IPS-15b (cell line): ENCODE results near the gene PEAK1.

Experiments used
- H3K27me3 ChIP-seq: one replicate; pipeline ENCODE4 v1.6.1; 2013; ENCODE audit warnings: low read length; ENCODE audit not compliant: control insufficient read depth, insufficient read depth
- H3K36me3 ChIP-seq: one replicate; pipeline ENCODE4 v1.6.1; 2013; ENCODE audit warnings: low read length; ENCODE audit not compliant: control insufficient read depth, insufficient read depth
- H3K4me1 ChIP-seq: one replicate; pipeline ENCODE4 v1.6.1; 2013; ENCODE audit warnings: mild to moderate bottlenecking, low read length; ENCODE audit not compliant: control insufficient read depth, insufficient read depth
- H3K4me3 ChIP-seq: one replicate; pipeline ENCODE4 v1.5.1; 2013; ENCODE audit warnings: low read depth, low read length
- H3K9ac ChIP-seq: one replicate; pipeline ENCODE4 v1.6.1; 2013; ENCODE audit warnings: low read depth, mild to moderate bottlenecking, low read length
- H3K9me3 ChIP-seq: one replicate; pipeline ENCODE4 v1.6.1; 2013; ENCODE audit warnings: mild to moderate bottlenecking, low read length; ENCODE audit not compliant: control insufficient read depth, insufficient read depth

The PEAK1 gene

DNA sequence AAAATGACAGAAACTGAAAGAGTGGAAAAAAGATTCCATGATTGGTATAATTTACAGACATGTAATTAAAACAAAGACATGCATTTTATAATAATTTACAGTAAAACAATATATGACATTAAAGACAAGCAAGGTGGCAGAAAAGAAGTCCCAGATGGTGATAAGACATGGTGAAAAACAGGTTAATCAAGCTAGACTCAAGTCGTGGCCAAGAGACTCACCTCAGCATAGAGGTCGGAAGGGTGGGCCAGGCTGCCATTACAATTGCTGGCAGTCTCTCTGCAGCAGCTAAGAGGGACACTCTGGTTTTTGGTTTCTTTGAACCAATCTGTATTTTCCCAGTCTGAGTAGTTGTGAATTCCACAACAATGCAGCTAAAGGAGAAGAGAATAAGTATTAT is 367.3 kb downstream of the PEAK1 start:
- Histone ChIP-seq H3K9me3 (no peaks in the 10 kb centered on the region), H3K36me3 (no peaks in the 10 kb centered on the region), H3K4me1 (peaks cover 10% of the 10 kb centered on the region), H3K27me3 (no peaks in the 10 kb centered on the region), H3K9ac (no peak overlapping the region), H3K4me3 (no peak overlapping the region)
